Middle frontal gyrus (tissue), 1 donor: ENCODE results near the gene C12orf54.
"Not testable (repeated sequence)": the region's sequence is repeated elsewhere in the genome, so short reads cannot be mapped to it uniquely, and the experiment has no call there.

Experiments
- DNase-seq: peaks from one replicate; pipeline ENCODE4 v3.0.0-alpha.2; 2015; ENCODE audit warnings: low spot score; ENCODE audit errors: extremely low spot score

Gene C12orf54

GRCh38 chr12:48482198-48482597 is at the start of gene C12orf54:
C12orf54 (plus strand) TSS chr12:48482498; CDS start chr12:48483297, 799 bp downstream.
- DNase-seq: no peak

DNA sequence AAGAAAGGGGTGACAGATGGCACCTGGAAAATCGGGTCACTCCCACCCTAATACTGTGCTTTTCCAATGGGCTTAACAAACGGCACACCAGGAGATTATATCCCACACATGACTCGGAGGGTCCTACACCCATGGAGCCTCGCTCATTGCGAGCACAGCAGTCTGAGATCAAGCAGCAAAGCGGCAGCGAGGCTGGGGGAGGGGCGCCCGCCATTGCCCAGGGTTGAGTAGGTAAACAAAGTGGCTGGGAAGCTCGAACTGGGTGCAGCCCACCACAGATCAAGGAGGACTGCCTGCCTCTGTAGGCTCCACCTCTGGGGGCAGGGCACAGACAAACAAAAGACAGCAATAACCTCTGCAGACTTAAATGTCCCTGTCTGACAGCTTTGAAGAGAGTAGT is 48.3 kb upstream of the C12orf54 start:
- DNase-seq: not testable (repeated sequence)

DNA sequence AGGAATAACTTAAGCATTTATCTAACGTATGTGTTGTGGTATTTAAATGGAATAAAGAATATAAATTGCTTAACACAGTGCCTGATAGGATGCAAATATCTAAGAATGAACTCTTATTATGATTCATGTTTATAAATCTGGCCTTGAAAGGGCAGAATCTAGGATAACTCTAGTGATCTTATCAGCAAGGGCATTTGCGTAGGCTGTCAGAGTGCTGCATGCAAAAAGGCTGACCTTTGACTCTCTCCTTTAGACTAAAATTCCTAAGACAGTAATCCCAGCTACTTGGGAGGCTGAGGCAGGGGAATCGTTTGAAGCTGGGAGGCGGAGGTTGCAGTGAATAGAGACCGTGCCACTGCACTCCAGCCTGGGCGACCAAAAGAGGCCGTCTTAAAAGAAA is 41.2 kb upstream of the C12orf54 start:
- no peak for DNase-seq

GRCh38 chr12:48442179-48442847 is 40.0 kb upstream of the C12orf54 start:
- DNase-seq: no peak

- DNase-seq: no peak
Measured at GRCh38 chr12:48445538-48445937, 36.8 kb upstream of the C12orf54 start.

- DNase-seq: no peak
Measured at GRCh38 chr12:48446161-48446776, 36.0 kb upstream of the C12orf54 start.

GRCh38 chr12:48447755-48448154 is 34.5 kb upstream of the C12orf54 start:
- DNase-seq: no peak

DNA sequence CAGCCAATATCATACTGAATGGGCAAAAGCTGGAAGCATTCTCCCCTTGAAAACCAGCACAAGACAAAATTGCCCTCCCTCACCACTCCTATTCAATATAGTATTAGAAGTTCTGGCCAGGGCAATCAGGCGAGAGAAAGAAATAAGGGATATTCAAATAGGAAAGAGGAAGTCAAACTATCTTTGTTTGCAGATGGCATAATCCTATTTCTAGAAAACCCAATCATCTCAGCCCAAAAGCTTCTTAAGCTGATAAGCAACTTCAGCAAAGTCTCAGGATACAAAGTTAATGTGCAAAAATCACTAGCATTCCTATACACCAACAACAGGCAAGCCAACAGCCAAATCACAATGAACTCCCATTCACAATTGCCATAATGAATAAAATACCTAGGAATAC is 30.9 kb upstream of the C12orf54 start:
- no peak for DNase-seq

DNA sequence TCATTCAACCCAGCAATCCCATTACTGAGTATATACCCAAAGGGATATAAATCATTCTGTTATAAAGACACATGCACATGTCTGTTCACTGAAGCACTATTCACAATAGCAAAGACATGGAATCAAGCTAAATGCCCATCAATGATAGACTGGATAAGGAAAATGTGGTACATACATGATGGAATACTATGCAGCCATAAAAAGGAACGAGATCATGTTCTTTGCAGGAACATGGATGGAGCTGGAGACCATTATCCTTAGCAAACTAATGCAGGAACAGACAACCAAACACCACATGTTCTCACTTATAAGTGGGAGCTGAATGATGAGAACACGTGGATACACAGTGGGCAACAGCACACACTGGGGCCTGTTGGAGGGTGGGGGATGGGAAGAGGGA is 29.3 kb upstream of the C12orf54 start:
- DNase-seq: not testable (repeated sequence)

DNA sequence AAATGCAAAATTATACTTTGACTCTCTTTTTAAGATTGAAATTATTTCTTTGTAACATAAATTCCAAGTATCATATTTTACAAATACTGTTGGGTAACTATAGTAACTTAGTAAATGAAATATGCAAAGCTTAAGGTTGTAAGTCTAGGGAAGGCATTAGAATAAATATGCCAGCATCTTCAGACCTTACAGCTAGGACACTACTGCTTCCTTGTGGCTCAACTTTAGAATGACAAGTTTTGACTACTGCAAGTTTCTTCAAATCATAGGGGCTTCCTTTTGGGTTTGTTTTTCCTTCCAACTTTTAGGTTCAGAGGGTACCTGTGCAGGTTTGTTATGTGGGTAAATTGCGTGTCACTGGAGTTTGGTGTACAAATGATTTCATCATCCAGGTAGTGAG is 27.6 kb upstream of the C12orf54 start:
- peak; percentile 3 for DNase-seq

GRCh38 chr12:48455116-48455515 is 27.2 kb upstream of the C12orf54 start:
- no peak for DNase-seq

- no peak for DNase-seq
Measured at GRCh38 chr12:48459259-48459658, 23.0 kb upstream of the C12orf54 start.

DNA sequence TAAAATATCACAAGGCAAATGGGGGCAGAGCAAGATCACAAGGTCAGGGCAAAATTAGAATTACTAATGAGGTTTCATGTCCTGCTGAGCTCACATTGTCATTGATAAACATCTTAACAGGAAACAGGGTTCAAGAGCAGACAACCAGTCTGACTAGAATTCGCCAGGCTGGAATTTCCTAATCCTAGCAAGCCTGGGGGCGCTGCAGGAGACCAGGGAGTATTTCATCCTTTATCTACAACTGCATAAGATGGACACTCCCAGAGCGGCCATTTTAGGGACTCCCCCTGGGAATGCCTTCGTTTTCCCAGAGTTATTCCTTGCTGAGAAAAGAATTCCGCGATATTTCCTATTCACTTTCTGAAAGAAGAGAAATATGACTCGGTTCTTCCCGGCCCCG is 13.3 kb upstream of the C12orf54 start:
- DNase-seq: not testable (repeated sequence)

DNA sequence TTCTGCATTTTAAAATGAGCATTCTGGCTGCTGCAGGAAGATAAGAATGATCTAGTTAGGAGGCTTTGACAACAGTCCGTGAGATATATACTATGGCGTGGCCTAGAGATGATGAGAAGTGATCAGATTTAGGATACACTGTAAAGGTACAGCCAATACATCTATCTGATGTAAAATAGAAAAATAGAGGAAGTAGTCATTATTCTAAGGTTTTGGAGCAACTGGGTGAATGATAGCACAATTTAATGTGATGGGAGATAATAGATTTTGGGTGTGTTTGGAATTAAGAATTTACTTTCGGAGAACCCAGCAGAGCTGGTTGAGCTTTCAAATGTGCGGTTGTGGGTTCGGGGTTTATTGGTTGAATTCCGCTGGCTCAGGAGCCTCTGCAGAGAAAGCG is 10.0 kb upstream of the C12orf54 start, which contains the start of gene ANP32D:
Gene ANP32D, plus strand, starts transcription at position 301 of the 400 bp plus-strand sequence. CDS start 106 bp downstream, outside the sequence.
- no peak for DNase-seq

DNA sequence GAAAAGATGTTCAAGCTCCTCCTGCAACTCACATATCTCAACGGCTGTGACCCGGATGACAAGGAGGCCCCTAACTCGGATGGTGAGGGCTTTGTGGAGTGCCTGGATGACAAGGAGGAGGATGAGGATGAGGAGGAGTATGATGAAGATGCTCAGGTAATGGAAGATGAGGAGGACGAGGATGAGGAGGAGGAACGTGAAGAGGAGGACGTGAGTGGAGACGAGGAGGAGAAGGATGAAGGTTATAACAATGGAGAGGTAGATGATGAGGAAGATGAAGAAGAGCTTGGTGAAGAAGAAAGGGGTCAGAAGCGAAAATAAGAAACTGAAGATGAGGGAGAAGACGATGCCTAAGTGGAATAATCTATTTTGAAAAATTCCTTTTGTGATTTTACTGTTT is 9.2 kb upstream of the C12orf54 start:
- no peak for DNase-seq

DNA sequence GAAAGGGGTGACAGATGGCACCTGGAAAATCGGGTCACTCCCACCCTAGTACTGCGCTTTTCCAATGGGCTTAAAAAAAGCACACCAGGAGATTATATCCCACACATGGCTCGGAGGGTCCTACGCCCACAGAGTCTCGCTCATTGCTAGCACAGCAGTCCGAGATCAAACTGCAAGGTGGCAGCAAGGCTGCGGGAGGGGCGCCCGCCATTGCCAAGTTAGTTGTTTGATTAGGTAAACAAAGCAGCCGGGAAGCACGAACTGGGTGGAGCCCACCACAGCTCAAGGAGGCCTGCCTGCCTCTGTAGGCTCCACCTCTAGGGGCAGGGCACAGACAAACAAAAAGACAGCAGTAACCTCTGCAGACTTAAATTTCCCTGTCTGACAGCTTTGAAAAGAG is 7.8 kb upstream of the C12orf54 start:
- DNase-seq: not testable (repeated sequence)

DNA sequence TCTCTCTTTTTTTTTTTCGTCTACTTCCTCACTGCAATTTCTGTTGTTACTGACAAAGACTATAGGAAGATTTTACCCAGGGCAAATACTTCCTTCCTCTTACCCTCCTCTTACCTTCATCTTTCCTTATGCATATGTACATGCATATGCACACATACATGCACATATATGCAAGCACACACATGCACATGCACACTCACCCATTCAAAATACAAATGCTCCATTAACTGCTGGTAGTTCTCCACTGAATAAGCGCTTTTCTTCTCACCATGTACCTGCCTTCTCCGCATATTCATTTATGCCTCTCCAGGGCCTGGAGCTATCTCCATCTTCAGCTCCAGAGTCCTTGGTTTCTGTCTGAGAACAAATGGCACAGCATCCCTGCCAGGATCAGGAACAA is 632 bp downstream of the C12orf54 start:
- no peak for DNase-seq

DNA sequence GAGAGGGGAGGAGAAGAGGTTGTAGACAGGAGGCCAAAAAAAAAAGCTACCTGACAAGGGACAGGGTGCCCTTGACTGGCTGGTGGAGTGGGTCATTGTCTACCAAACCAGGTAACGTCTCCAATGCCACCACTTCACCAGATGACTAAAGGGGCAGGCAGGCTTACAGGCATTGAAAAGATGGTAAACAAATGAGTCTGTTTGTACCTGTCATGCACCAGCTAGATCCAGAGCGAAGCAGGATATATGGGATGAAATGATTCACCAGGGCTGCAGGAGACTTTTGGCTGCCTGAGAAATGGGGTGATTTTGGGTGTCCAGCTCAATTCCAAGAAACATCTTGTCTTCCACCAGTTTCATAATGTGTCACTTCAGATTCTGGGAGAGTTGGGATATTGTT is 4.0 kb downstream of the C12orf54 start:
- no peak for DNase-seq

- no peak for DNase-seq
Measured at GRCh38 chr12:48486679-48487078, 4.4 kb downstream of the C12orf54 start.

DNA sequence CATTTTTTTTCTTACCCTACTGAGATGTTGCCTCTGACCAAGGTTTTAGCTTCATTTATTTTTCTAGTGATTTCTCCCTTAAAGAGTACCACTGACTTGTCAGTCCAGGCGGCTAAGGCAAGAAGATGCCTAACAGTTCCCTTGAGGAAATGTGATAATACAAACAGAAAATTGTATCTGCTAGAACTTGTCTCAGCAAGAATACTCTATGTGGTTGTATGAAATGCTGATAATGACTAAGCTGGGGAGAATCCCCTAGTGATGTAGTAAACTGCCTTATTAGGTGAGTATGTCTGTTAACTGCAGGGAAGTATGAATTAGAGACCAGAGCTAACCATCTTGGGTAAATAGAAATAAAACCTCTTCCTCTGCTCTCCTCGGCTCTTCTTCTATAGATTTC is 6.7 kb downstream of the C12orf54 start:
- no peak for DNase-seq

DNA sequence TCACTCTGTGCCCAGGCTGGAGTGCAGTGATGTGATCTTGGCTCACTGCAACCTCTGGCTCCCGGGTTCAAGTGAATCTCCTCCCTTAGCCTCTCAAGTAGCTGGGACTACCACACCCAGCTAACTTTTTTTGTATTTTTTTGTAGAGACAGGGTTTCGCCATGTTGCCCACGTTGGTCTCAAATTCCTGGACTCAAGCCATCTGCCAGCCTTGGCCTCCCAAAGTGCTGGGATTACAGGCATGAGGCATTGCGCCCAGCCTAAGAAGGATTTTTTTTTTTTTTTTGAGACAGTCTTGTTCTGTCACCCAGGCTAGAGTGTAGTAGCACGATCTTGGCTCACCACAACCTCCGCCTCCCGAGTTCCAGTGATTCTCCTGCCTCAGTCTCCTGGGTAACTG is 7.2 kb downstream of the C12orf54 start:
- DNase-seq: not testable (repeated sequence)

DNA sequence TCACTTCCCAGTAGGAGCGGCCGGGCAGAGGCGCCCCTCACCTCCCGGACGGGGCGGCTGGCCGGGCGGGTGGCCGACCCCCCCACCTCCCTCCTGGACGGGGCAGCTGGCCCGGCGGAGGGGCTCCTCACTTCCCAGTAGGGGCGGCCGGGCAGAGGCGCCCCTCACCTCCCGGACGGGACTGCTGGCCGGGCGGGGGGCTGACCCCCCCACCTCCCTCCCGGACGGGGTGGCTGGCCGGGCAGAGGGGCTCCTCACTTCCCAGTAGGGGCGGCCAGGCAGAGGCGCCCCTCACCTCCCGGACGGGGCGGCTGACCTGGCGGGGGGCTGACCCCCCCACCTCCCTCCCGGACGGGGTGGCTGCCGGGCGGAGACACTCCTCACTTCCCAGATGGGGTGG is 18.0 kb downstream of the C12orf54 start:
- DNase-seq: not testable (repeated sequence)

GRCh38 chr12:48506836-48507235 is 24.5 kb downstream of the C12orf54 start:
- not testable (repeated sequence) for DNase-seq
